ENCODE measurements around the gene C6orf163. TPM values are rescaled to one million over a fixed set of nuclear protein-coding genes. Genes with fewer than 3 reads are reported as not detected.

C6orf163 gene
- total RNA-seq, 1 donor from 2014 or later = 2.6 TPM

Other genes starting within 250 kb of the C6orf163 start
- not detected for gene CGA, start 249.7 kb upstream of the C6orf163 start, total RNA-seq
- 52.3 TPM for gene ZNF292, start 189.2 kb upstream of the C6orf163 start, total RNA-seq
- 11.6 TPM for gene SMIM8, start 22.2 kb upstream of the C6orf163 start, total RNA-seq
- gene GJB7, start 15.5 kb upstream of the C6orf163 start, total RNA-seq = not detected
- 0.40 TPM for gene CFAP206, start 63.2 kb downstream of the C6orf163 start, total RNA-seq
- gene SLC35A1, start 128.2 kb downstream of the C6orf163 start, total RNA-seq = 20.7 TPM
- gene RARS2, start 245.2 kb downstream of the C6orf163 start, total RNA-seq = 29.1 TPM
- gene ORC3, start 245.3 kb downstream of the C6orf163 start, total RNA-seq = 15.9 TPM

Data from mucosa of gallbladder (tissue), 1 donor.